Measurements from ENCODE around the gene RASA3. TPM values are rescaled to one million over a fixed set of nuclear protein-coding genes. Genes with fewer than 3 reads are reported as not detected.

The RASA3 gene
- total RNA-seq, 2 donors from 2014 or later = 10.2 to 13.2 TPM

DNA sequence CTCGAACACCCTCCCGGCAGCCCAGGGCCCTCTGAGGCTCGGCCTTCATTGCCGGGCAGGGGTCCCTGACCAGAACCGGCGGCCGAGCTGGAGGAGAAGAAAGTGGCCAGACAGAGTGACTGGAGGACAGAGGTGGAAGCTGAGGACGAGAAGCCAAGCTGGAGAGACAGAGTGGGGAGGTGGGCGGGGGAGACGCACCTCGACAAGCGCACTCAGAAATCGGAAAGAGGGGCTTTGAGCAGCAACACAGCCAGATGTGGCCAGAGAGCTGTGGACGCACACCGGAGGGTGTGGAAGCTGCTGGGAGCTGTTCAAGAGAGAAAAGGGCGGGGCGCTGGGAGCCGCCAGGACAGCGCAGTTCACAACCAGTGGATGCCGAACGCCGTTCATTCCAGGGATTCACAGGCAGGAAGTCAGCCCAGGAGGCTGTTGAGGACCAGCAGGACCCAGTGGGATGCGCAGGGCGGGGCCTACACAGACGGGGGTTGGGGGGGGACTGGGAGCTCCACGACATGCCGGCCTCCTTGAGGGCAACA, 130.3 kb downstream of the RASA3 start:
- TF ChIP-seq, protein P1, sequence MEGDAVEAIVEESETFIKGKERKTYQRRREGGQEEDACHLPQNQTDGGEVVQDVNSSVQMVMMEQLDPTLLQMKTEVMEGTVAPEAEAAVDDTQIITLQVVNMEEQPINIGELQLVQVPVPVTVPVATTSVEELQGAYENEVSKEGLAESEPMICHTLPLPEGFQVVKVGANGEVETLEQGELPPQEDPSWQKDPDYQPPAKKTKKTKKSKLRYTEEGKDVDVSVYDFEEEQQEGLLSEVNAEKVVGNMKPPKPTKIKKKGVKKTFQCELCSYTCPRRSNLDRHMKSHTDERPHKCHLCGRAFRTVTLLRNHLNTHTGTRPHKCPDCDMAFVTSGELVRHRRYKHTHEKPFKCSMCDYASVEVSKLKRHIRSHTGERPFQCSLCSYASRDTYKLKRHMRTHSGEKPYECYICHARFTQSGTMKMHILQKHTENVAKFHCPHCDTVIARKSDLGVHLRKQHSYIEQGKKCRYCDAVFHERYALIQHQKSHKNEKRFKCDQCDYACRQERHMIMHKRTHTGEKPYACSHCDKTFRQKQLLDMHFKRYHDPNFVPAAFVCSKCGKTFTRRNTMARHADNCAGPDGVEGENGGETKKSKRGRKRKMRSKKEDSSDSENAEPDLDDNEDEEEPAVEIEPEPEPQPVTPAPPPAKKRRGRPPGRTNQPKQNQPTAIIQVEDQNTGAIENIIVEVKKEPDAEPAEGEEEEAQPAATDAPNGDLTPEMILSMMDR (IDR thresholded peaks at IDR 0.05) = no peak
- no peaks in the 10 kb centered on the region for H3K27me3 ChIP-seq
- H3K9me3 ChIP-seq = no peaks in the 10 kb centered on the region
- no peak for DNase-seq (ENCODE audit: low spot score)
- no peaks in the 10 kb centered on the region for H3K36me3 ChIP-seq
- no peak overlapping the region for H3K27ac ChIP-seq
- H3K4me1 ChIP-seq = peaks cover 0 to 14% of the 10 kb centered on the region in 2 donors
- H3K4me3 ChIP-seq = no peak overlapping the region

DNA sequence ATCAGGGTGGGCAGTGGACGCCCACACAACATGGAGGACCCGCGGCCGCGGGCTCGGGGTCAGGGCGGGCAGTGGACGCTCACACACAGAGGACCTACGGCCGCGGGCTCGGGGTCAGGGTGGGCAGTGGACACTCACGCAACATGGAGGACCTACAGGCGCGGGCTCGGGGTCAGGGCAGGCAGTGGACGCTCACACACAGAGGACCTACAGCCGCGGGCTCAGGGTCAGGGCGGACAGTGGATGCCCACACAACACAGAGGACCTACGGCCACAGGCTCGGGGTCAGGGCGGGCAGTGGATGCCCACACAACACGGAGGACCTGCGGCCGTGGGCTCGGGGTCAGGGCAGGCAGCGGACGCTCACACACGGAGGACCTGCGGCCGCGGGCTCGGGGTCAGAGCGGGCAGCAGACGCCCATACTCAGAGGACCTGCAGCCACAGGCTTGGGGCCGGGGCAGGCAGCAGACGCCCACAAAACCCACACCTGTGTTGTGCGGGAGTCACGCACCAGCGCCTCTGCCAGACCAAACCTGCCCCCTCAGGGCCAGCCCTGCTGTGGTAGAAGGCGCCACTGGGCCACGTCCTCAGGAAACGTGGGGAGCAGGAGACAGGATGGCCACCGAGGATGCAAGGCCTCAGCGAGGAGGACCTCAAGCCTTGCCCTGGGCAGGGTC, 131.0 kb downstream of the RASA3 start:
- TF ChIP-seq, protein P1 (IDR thresholded peaks at IDR 0.05) = no peak
- DNase-seq (ENCODE audit: low spot score) = no peak
- Histone ChIP-seq H3K36me3 (no peaks in the 10 kb centered on the region), H3K4me3 (no peak overlapping the region), H3K27ac (no peak overlapping the region), H3K27me3 (no peaks in the 10 kb centered on the region), H3K4me1 (peaks cover 0 to 14% of the 10 kb centered on the region in 2 donors), H3K9me3 (no peaks in the 10 kb centered on the region)

DNA sequence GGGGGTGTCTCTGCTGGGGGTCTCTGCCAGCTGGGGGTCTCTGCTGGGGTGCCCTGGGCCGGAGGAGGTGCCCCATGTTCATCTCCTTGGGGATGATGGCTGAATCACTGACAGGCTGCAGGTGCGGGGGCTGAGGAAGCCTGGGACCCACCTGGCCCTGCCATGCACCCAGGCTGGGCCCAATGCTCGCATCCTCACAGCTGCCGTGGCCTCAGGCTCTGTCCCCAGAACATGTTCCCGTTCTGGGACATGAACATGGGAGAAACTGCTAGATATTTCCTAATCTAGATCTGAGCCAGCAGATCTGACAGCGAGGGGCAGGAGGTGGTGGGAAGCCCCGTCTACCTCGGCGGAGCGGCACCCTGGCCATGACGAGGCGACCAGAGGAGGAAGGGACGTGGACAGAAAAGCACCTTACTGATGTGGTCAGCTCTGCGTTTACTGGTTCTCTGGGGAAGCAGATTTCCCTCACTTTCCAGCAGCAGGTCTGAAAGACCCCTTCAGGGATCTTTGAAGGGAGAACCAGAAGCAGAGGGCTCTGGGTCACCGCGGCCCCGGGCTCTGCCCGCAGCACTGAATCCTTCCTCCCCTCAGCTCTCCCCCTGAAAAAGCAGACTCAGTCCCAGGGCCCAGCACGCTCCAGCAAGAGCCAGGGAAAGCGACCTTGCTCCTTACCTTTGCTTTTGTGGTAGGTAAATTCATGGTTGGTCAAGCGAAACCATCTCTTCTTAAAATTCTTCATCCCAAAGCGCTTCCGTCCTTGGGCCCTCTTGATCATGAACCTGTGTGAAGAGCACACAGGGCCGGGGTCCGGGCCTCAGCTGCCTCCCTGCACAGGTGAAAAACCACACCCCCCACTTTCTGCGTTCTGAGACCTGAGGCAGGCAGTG, 132.0 kb downstream of the RASA3 start:
- Histone ChIP-seq H3K4me3 (no peak overlapping the region), H3K27me3 (no peaks in the 10 kb centered on the region), H3K4me1 (peaks cover 0 to 14% of the 10 kb centered on the region in 2 donors), H3K9me3 (no peaks in the 10 kb centered on the region), H3K36me3 (peaks cover 5% of the 10 kb centered on the region), H3K27ac (no peak overlapping the region)
- TF ChIP-seq, protein P1 (IDR thresholded peaks at IDR 0.05) = no peak
- DNase-seq (ENCODE audit: low spot score) = no peak

DNA sequence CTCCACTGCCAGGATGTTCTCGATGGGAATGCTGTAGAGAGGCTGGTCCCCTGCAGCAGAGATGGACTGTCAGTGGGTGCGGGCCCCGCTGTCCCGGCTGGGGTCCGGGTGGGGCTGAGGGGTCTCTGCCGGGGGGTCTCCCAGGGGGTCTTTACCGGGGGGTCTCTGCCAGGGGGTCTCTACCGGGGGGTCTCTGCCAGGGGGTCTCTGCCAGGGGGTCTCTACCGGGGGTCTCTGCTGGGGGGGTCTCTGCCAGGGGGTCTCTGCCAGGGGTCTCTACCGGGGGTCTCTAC, 132.9 kb downstream of the RASA3 start:
- Histone ChIP-seq H3K36me3 (peaks cover 5% of the 10 kb centered on the region), H3K4me1 (peaks cover 0 to 14% of the 10 kb centered on the region in 2 donors), H3K27ac (peak overlapping the region in 1 of 2 donors; percentile 53), H3K27me3 (no peaks in the 10 kb centered on the region), H3K4me3 (no peak overlapping the region), H3K9me3 (no peaks in the 10 kb centered on the region)
- DNase-seq (ENCODE audit: low spot score) = no peak
- TF ChIP-seq, protein P1 (IDR thresholded peaks at IDR 0.05) = no peak

DNA sequence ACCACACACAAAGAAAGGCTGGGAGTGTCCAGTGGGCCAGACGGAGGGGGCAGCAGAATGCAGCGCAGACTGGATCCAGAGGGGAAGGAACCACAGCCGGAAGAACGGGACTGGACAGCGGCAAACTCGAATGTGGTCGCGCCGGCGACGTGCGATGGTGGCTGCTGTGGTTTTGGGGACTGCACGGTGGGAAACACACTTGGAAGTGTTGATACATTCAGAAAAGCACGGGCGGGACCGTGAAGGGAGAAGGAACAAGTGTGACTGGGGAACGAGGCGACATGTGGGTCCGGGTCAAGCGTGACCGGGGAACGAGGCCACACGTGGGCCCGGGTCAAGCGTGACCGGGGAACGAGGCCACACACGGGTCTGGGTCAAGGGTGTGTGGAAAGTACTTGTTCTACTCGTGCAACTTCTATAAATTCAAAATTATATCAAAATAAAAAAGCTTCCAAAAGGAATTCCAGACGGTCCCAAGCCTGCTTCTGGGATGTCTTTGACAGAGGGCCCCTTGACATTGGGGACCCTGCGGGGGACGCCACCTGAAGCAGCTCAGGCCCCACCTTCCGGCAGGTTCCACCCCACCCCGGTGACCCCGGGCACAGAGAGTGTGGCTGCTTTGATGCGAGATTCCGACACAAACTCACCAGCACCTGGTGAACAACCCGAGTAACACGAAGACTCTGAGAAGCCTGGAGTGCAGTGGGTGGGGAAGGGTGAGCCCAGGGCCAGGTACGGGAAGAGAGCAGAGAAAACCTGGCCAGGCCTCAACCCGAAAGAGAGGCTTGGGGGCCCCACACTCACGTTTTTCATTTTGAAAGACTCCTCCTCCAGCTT, 133.4 kb downstream of the RASA3 start:
- H3K36me3 ChIP-seq = peaks cover 5% of the 10 kb centered on the region
- H3K4me3 ChIP-seq = no peak overlapping the region
- H3K4me1 ChIP-seq = peaks cover 0 to 14% of the 10 kb centered on the region in 2 donors
- no peaks in the 10 kb centered on the region for H3K27me3 ChIP-seq
- TF ChIP-seq, protein P1 (IDR thresholded peaks at IDR 0.05) = no peak
- peak overlapping the region; percentile 31 to 53 for H3K27ac ChIP-seq
- H3K9me3 ChIP-seq = no peaks in the 10 kb centered on the region
- no peak for DNase-seq (ENCODE audit: low spot score)

Measured in right atrium auricular region (tissue), 2 donors.